Thyroid gland (tissue), 4 donors: Measurements from ENCODE around the gene NUAK2.

ENCODE experiments used
- CTCF ChIP-seq, 6 experiments: fragments of 200-600 bp in 3 of 6; fragments of 450-650 bp in 3 of 6; sonication (generic) in 3 of 6; IDR thresholded peaks; one replicate each; pipeline ENCODE4 v1.5.1; 2016 to 2019; ENCODE audit warnings: antibody characterized with exemption in 6 of 6, mild to moderate bottlenecking in 2 of 6, inconsistent platforms in 1 of 6, moderate library complexity in 1 of 6
- POLR2A ChIP-seq, 2 donors: fragments of 450-650 bp; IDR thresholded peaks; one replicate each; pipeline ENCODE4 v1.6.1; 2017; ENCODE audit warnings: antibody characterized with exemption in 2 of 2, mild to moderate bottlenecking in 2 of 2, moderate library complexity in 1 of 2

GRCh38 chr1:205339717-205340116 lies 18.2 kb upstream of the NUAK2 start:
- TF ChIP-seq POLR2A (IDR thresholded peaks at IDR 0.05) (no peak), CTCF (IDR thresholded peaks at IDR 0.05) (no peak)
